Neural progenitor cell (in vitro differentiated cells): ENCODE data around the gene OGN. TPM values are rescaled to one million over a fixed set of nuclear protein-coding genes. Genes with fewer than 3 reads are reported as not detected.

Experiments
- DNase-seq: peaks from one replicate; pipeline ENCODE4 v3.0.0-alpha.2; 2016; ENCODE audit warnings: low spot score
- H2AFZ ChIP-seq: fragments of 200-600 bp; sonication (generic); replicated peaks from 2 replicates; pipeline ENCODE4 v1.6.1; 2016; ENCODE audit warnings: antibody characterized with exemption
- H3F3A ChIP-seq: fragments of 200-600 bp; sonication (generic); 2 replicates; pipeline ENCODE4 v1.6.1; 2016; ENCODE audit warnings: antibody characterized with exemption, low read depth
- H3K27ac ChIP-seq: fragments of 200-600 bp; sonication (generic); 2 replicates; pipeline ENCODE4 v1.5.1; 2016; ENCODE audit warnings: mild to moderate bottlenecking
- H3K27me3 ChIP-seq: fragments of 200-600 bp; sonication (generic); 2 replicates; pipeline ENCODE4 v1.6.1; 2016; ENCODE audit warnings: mild to moderate bottlenecking, moderate library complexity
- H3K36me3 ChIP-seq: fragments of 200-600 bp; sonication (generic); 2 replicates; pipeline ENCODE4 v1.5.1; 2016
- H3K4me1 ChIP-seq: fragments of 200-600 bp; sonication (generic); 2 replicates; pipeline ENCODE4 v1.6.1; 2016; ENCODE audit warnings: mixed run types
- H3K4me2 ChIP-seq: fragments of 200-600 bp; sonication (generic); 2 replicates; pipeline ENCODE4 v1.6.1; 2016
- H3K4me3 ChIP-seq: fragments of 200-600 bp; sonication (generic); 2 replicates; pipeline ENCODE4 v1.5.1; 2016
- H3K79me2 ChIP-seq: fragments of 200-600 bp; sonication (generic); 2 replicates; pipeline ENCODE4 v1.6.1; 2016; ENCODE audit warnings: low read depth
- H3K9ac ChIP-seq: fragments of 200-600 bp; sonication (generic); 2 replicates; pipeline ENCODE4 v1.6.1; 2016
- H3K9me3 ChIP-seq: fragments of 200-600 bp; sonication (generic); 2 replicates; pipeline ENCODE4 v1.5.1; 2016; ENCODE audit warnings: low read depth
- H4K20me1 ChIP-seq: fragments of 200-600 bp; sonication (generic); 2 replicates; pipeline ENCODE4 v1.6.1; 2016; ENCODE audit warnings: low read depth
- H3K27ac Mint-ChIP-seq: 3 replicates; pipeline ENCODE4 v1.8.0; 2021; ENCODE audit warnings: mixed read lengths
- H3K27me3 Mint-ChIP-seq: 2 replicates; pipeline ENCODE4 v1.8.0; 2022; ENCODE audit warnings: low read depth, mild to moderate bottlenecking, inconsistent platforms, moderate library complexity, mixed read lengths; ENCODE audit not compliant: insufficient read depth
- H3K36me3 Mint-ChIP-seq: 3 replicates; pipeline ENCODE4 v1.8.0; 2021; ENCODE audit warnings: mixed read lengths
- H3K4me1 Mint-ChIP-seq: 3 replicates; pipeline ENCODE4 v1.8.0; 2021; ENCODE audit warnings: mixed read lengths
- H3K4me3 Mint-ChIP-seq: 3 replicates; pipeline ENCODE4 v1.8.0; 2021; ENCODE audit warnings: mild to moderate bottlenecking, moderate library complexity, mixed read lengths
- H3K9me3 Mint-ChIP-seq: 3 replicates; pipeline ENCODE4 v1.8.0; 2020; ENCODE audit warnings: mixed read lengths
- CTCF ChIP-seq: fragments of 200-600 bp; sonication (generic); IDR thresholded peaks from 2 replicates; pipeline ENCODE4 v1.5.1; 2017; ENCODE audit warnings: antibody characterized with exemption, mild to moderate bottlenecking
- EZH2 ChIP-seq: fragments of 200-600 bp; sonication (generic); IDR thresholded peaks from 2 replicates; pipeline ENCODE4 v1.6.1; 2017; ENCODE audit warnings: antibody characterized with exemption, mild to moderate bottlenecking, moderate library complexity
- EZH2phosphoT487 ChIP-seq: fragments of 200-600 bp; sonication (generic); IDR thresholded peaks from 2 replicates; pipeline ENCODE4 v1.6.1; 2017; ENCODE audit warnings: antibody characterized with exemption
- total RNA-seq: library from RNA; depleted of rRNA; stranded (reverse); fragments of >200 nt; gene quantifications from 2 replicates; pipeline ENCODE4 v1.2.3, GENCODE V29; 2015; ENCODE audit warnings: low replicate concordance

OGN gene
- total RNA-seq, 1 donor from 2014 or later: not detected

GRCh38 chr9:92392690-92393089 lies 11.7 kb downstream of the OGN start:
- H3K27ac ChIP-seq: no peak overlapping the region
- H3K27me3 Mint-ChIP-seq: no peaks in the 10 kb centered on the region
- H3K4me1 ChIP-seq: no peaks in the 10 kb centered on the region
- TF ChIP-seq EZH2phosphoT487 (no peak), CTCF (no peak), EZH2 (no peak)
- H3K4me3 ChIP-seq: no peak overlapping the region
- H3K27me3 ChIP-seq: no peaks in the 10 kb centered on the region
- H4K20me1 ChIP-seq: no peaks in the 10 kb centered on the region
- H3K4me2 ChIP-seq: no peak overlapping the region
- no peak for DNase-seq
- H3K79me2 ChIP-seq: no peaks in the 10 kb centered on the region
- no peaks in the 10 kb centered on the region for H3K4me1 Mint-ChIP-seq
- H3K9me3 ChIP-seq: no peaks in the 10 kb centered on the region
- H3K9me3 Mint-ChIP-seq: no peaks in the 10 kb centered on the region
- no peak overlapping the region for H3K27ac Mint-ChIP-seq
- H3K9ac ChIP-seq: no peak overlapping the region
- H3F3A ChIP-seq: no peaks in the 10 kb centered on the region
- no peaks in the 10 kb centered on the region for H3K36me3 ChIP-seq
- no peak overlapping the region for H3K4me3 Mint-ChIP-seq
- no peaks in the 10 kb centered on the region for H3K36me3 Mint-ChIP-seq
- H2AFZ ChIP-seq: no peak overlapping the region

GRCh38 chr9:92385953-92386352 lies 18.4 kb downstream of the OGN start:
- Histone ChIP-seq H3K36me3 (no peaks in the 10 kb centered on the region), H3K9me3 (no peaks in the 10 kb centered on the region), H3K4me1 (no peaks in the 10 kb centered on the region), H3K27me3 (no peaks in the 10 kb centered on the region), H3F3A (no peaks in the 10 kb centered on the region), H4K20me1 (no peaks in the 10 kb centered on the region), H3K27ac (no peak overlapping the region), H3K4me3 (no peak overlapping the region), H3K79me2 (no peaks in the 10 kb centered on the region), H3K9ac (no peak overlapping the region), H3K4me2 (no peak overlapping the region), H2AFZ (no peak overlapping the region)
- H3K36me3 Mint-ChIP-seq: no peaks in the 10 kb centered on the region
- no peak for DNase-seq
- no peak overlapping the region for H3K27ac Mint-ChIP-seq
- no peaks in the 10 kb centered on the region for H3K27me3 Mint-ChIP-seq
- no peak overlapping the region for H3K4me3 Mint-ChIP-seq
- no peaks in the 10 kb centered on the region for H3K9me3 Mint-ChIP-seq
- H3K4me1 Mint-ChIP-seq: no peaks in the 10 kb centered on the region
- TF ChIP-seq EZH2phosphoT487: no peak
- no peak for TF ChIP-seq EZH2
- TF ChIP-seq CTCF: no peak

GRCh38 chr9:92385477-92385876 lies 18.9 kb downstream of the OGN start:
- Histone ChIP-seq H3K9me3 (no peaks in the 10 kb centered on the region), H3K27me3 (no peaks in the 10 kb centered on the region), H2AFZ (no peak overlapping the region), H3K9ac (no peak overlapping the region), H3K4me2 (no peak overlapping the region), H3K4me1 (no peaks in the 10 kb centered on the region), H3F3A (no peaks in the 10 kb centered on the region), H3K27ac (no peak overlapping the region), H4K20me1 (no peaks in the 10 kb centered on the region), H3K36me3 (no peaks in the 10 kb centered on the region), H3K4me3 (no peak overlapping the region), H3K79me2 (no peaks in the 10 kb centered on the region)
- Mint-ChIP-seq H3K4me3 (no peak overlapping the region), H3K27me3 (no peaks in the 10 kb centered on the region), H3K9me3 (no peaks in the 10 kb centered on the region), H3K36me3 (no peaks in the 10 kb centered on the region), H3K27ac (no peak overlapping the region), H3K4me1 (no peaks in the 10 kb centered on the region)
- TF ChIP-seq EZH2: no peak
- no peak for TF ChIP-seq CTCF
- TF ChIP-seq EZH2phosphoT487: no peak
- no peak for DNase-seq
